ENCODE results near the gene DCAF7. TPM values are rescaled to one million over a fixed set of nuclear protein-coding genes. Genes with fewer than 3 reads are reported as not detected.
A peak's percentile ranks its signal among the peaks of the same experiment; 100 is the strongest.

DCAF7 gene
- total RNA-seq, 3 donors from 2014 or later, result 23.0 to 29.6 (median 27.2) TPM

GRCh38 chr17:63573634-63574033 is 23.4 kb downstream of the DCAF7 start:
- Histone ChIP-seq H3K36me3 (no peaks in the 10 kb centered on the region), H3K4me1 (no peaks in the 10 kb centered on the region), H3K27me3 (no peaks in the 10 kb centered on the region), H3K9me3 (no peaks in the 10 kb centered on the region), H3K4me3 (no peak overlapping the region), H3K27ac (no peak overlapping the region)
- intact Hi-C loops (cut with DNase I; ENCODE audit: low total_unique reads), result no loop called here
- no peak for DNase-seq (ENCODE audit: low spot score in 2 of 2)
- TF ChIP-seq, protein P1, sequence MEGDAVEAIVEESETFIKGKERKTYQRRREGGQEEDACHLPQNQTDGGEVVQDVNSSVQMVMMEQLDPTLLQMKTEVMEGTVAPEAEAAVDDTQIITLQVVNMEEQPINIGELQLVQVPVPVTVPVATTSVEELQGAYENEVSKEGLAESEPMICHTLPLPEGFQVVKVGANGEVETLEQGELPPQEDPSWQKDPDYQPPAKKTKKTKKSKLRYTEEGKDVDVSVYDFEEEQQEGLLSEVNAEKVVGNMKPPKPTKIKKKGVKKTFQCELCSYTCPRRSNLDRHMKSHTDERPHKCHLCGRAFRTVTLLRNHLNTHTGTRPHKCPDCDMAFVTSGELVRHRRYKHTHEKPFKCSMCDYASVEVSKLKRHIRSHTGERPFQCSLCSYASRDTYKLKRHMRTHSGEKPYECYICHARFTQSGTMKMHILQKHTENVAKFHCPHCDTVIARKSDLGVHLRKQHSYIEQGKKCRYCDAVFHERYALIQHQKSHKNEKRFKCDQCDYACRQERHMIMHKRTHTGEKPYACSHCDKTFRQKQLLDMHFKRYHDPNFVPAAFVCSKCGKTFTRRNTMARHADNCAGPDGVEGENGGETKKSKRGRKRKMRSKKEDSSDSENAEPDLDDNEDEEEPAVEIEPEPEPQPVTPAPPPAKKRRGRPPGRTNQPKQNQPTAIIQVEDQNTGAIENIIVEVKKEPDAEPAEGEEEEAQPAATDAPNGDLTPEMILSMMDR (IDR thresholded peaks at IDR 0.05), result peak in 1 of 3 donors; percentile 21
- TF ChIP-seq POLR2AphosphoS5 (IDR thresholded peaks at IDR 0.05), result no peak

DNA sequence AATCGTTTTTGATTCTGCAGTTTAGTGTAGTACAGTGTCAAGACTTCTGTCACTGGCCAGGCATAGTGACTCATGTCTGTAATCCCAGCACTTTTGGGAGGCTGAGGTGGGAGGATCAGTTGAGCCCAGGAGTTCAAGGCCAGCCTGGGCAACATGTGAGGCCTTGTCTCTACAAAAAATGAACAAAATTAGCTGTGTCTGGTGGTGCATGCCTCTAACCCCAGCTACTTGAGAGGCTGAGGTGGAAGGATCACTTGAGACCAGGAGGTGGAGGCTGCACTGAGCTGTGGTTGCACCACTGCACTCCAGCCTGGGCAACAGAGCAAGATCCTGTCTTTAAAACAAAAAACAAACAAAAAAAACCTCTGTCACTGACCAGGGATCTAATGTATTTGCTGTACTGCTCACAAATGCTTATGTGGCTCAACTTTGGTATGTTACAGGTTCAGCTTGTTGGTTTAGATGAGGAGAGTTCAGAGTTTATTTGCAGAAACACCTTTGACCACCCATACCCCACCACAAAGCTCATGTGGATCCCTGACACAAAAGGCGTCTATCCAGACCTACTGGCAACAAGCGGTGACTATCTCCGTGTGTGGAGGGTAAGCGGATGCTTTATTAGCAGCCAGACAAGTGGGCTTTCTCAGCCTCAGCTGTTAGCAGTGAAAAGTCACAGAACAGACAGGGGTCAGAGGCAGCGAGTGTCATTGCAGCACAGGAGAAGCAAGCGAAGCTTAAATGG is 27.9 kb downstream of the DCAF7 start:
- Histone ChIP-seq H3K9me3 (no peaks in the 10 kb centered on the region), H3K36me3 (peaks cover 6% of the 10 kb centered on the region), H3K27ac (no peak overlapping the region), H3K4me1 (no peaks in the 10 kb centered on the region), H3K4me3 (no peak overlapping the region), H3K27me3 (no peaks in the 10 kb centered on the region)
- DNase-seq (ENCODE audit: low spot score in 2 of 2), result no peak
- TF ChIP-seq POLR2A (IDR thresholded peaks at IDR 0.05) (no peak), POLR2AphosphoS5 (IDR thresholded peaks at IDR 0.05) (no peak)
- TF ChIP-seq, protein P1 (IDR thresholded peaks at IDR 0.05), result no peak
- intact Hi-C loops (cut with DNase I; ENCODE audit: low total_unique reads), result no loop called here

GRCh38 chr17:63578769-63579111 is 28.5 kb downstream of the DCAF7 start:
- Histone ChIP-seq H3K36me3 (peaks cover 9% of the 10 kb centered on the region), H3K4me1 (no peaks in the 10 kb centered on the region), H3K27me3 (no peaks in the 10 kb centered on the region), H3K27ac (no peak overlapping the region), H3K9me3 (no peaks in the 10 kb centered on the region), H3K4me3 (no peak overlapping the region)
- TF ChIP-seq, protein P1 (IDR thresholded peaks at IDR 0.05), result no peak
- TF ChIP-seq POLR2AphosphoS5 (IDR thresholded peaks at IDR 0.05) (no peak), POLR2A (IDR thresholded peaks at IDR 0.05) (no peak)
- DNase-seq (ENCODE audit: low spot score in 2 of 2), result no peak
- intact Hi-C loops (cut with DNase I; ENCODE audit: low total_unique reads), result no loop called here

GRCh38 chr17:63579633-63580032 is 29.4 kb downstream of the DCAF7 start:
- Histone ChIP-seq H3K4me1 (no peaks in the 10 kb centered on the region), H3K27ac (no peak overlapping the region), H3K4me3 (no peak overlapping the region), H3K9me3 (no peaks in the 10 kb centered on the region), H3K27me3 (no peaks in the 10 kb centered on the region), H3K36me3 (peaks cover 12% of the 10 kb centered on the region)
- TF ChIP-seq, protein P1 (IDR thresholded peaks at IDR 0.05), result no peak
- TF ChIP-seq POLR2AphosphoS5 (IDR thresholded peaks at IDR 0.05), result no peak
- TF ChIP-seq POLR2A (IDR thresholded peaks at IDR 0.05), result no peak
- no peak for DNase-seq (ENCODE audit: low spot score in 2 of 2)
- intact Hi-C loops (cut with DNase I; ENCODE audit: low total_unique reads), result no loop called here

DNA sequence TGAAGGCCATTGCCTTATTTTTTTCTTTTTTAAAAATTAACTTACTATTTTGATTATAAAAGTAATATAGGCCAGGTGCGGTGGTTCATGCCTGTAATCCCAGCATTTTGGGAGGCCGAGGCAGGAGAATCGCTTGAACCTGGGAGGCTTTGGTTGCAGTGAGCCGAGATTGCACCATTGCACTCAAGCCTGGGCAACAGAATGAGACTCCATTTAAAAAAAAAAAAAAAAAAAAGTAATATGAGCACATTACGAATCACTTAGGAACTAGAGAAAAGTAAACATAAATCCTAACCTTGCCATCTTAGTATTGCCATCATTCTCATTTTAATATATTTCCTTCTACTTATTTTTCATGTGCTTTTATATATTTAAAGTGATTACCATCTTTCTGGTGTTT is 37.5 kb downstream of the DCAF7 start:
- no peak overlapping the region for H3K4me3 ChIP-seq
- H3K27me3 ChIP-seq, result no peaks in the 10 kb centered on the region
- no peak for DNase-seq (ENCODE audit: low spot score in 2 of 2)
- no peaks in the 10 kb centered on the region for H3K4me1 ChIP-seq
- H3K27ac ChIP-seq, result no peak overlapping the region
- peaks cover 10% of the 10 kb centered on the region for H3K36me3 ChIP-seq
- TF ChIP-seq POLR2A (IDR thresholded peaks at IDR 0.05) (no peak), POLR2AphosphoS5 (IDR thresholded peaks at IDR 0.05) (no peak)
- TF ChIP-seq, protein P1 (IDR thresholded peaks at IDR 0.05), result no peak
- intact Hi-C loops (cut with DNase I; ENCODE audit: low total_unique reads), result no loop called here
- no peaks in the 10 kb centered on the region for H3K9me3 ChIP-seq

Measured in breast epithelium (tissue), 4 donors.